ENCODE data around the gene ABHD5.
"Not testable (repeated sequence)": the region's sequence is repeated elsewhere in the genome, so short reads cannot be mapped to it uniquely, and the experiment has no call there.

ABHD5 gene

DNA sequence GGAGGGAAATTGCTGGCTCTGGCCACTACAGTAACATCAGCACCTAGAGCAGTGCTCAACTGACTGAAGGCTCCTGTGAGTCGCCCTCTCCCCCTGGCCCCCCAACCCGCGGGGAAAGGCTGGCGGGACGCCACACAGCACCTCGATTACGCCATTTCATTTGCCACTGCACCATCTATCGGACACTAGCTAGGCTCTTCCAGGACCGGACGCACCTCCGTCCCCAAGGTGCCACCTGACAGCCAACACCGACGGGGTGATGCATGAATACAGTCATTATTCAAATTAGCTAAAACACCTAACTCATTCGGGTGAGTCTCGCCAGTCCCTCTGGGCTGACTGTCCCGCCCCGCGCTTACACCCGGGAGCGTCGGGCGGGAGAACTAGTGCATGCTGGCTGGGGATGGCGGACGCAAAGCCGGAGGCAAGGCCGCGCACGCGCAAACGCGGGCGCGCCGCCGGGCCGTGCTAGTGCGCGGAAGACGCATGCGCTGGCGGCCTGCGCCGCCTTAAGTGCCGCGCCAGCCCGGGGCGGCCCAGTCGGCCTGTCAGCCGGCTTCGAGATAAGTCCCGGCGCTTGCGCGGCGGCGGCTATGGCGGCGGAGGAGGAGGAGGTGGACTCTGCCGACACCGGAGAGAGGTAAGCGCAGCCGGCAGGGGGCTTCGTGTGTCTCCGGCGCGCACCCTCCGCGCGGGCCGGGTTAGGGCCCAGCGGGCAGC, at the start of gene ABHD5:
Gene ABHD5, plus strand, starts transcription at position 539 of the 720 bp plus-strand sequence. Its CDS starts 55 bp downstream, at position 594.
- DNase-seq (ENCODE audit: low read depth in 2 of 2): peak; percentile 84 to 93

DNA sequence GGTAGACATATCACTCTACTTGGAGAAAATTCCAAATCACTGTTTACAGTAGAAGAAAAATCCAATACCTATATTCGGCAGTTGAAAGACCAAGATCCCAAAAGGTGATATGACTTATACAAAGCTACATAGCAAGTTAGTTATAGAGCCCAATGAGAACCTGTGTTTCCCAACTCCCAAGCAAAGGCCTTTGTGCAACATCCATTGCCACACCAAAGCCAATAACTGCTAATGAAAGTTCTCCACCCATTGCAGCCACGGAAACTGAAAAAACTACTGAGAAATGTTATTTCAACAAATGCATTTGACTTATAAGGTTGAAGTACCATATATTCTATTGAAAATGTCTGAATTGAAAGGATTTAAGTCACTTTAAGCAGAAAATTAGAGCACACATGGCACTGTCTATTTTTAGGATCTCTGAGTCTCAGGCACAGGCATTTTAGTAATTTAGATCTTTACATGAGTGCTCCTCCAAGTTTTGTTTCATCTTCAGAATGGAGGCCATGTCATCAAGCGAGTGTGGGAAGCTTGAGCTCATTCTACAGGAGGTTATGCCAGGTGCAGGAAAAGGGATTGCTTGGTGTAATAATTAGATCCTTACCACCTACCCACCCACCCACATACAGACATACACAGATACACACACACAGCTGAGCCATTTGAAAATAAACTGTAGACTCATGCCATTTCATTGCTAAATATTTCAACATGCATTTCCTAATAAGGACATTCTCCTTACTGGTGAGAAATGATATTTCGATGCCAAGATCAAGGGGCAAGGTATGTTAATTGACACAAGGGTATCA, 49.2 kb upstream of the ABHD5 start:
- no peak for DNase-seq (ENCODE audit: low read depth in 2 of 2)

DNA sequence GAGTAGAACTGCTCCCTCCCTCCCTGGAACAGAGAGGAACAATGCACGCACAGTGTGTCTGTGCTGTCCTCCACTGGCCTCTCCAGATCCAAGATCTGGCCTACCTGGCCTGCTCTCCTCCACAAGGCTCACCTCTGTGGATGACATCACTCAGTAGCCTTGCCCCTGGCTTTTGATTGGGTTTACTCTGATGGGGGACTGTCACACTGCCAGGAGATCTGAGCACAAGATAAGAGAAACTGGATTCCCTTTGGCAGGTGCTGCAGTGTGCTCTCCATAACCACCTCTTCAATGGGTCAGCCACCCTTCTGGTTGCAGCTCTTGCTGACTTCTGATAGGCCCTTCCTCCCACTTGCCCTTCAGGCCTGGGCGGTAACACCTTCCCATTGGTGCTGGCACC, 46.3 kb upstream of the ABHD5 start:
- no peak for DNase-seq (ENCODE audit: low read depth in 2 of 2)

DNA sequence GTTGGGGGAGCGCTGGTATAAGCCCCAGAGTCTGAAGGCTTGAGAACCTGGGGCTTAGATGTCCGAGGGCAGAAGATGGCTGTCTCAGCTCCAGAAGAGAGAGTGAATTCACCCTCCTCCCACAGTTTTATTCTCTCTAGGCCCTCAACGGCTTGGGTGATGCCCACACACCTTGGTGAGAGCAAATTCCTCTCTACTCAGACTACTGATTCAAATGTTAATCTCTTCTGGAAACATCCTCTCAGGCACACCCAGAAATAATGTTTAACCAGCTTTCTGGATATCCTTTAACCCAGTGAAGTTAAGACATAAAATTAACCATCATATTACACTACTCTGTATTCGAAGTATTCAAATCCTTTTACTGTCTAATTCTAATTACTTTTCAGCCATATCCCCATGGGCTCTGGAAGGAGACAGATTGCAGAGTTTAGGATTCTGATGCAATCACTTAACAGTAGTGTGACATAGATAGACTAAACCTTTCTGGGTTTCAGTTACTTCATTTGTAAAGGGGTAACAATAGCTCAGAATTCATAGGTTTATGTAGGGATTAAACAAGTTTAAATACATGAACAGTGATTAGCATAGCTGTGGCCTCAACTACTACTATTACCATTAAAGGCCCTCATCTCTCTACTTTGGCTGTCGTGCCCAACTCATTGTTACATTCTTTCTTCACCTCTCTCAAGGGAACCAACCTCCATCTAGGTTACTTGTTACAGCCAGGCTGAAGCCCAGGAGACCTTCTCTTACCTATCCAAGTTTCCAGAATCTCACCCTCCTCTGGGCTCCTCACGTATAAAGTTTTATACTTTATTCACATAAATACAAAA, 43.2 kb upstream of the ABHD5 start:
- no peak for DNase-seq (ENCODE audit: low read depth in 2 of 2)

DNA sequence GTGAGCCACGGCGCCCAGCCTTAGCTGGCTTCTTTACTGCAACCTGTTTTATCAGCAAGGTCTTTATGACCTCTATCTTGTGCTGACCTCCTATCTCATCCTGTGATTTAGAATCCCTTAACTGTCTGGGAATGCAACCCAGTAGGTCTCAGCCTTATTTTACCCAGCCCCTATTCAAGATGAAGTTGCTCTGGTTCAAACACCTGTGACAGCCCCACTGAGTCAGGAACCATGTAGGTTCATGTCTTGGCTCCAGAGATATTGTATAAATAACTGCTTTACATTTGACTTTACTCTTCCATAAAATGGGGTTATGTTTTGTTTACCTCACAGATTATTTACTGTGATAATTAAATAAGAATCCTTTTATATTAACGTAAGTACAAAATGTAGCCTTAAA, 41.8 kb upstream of the ABHD5 start:
- no peak for DNase-seq (ENCODE audit: low read depth in 2 of 2)

DNA sequence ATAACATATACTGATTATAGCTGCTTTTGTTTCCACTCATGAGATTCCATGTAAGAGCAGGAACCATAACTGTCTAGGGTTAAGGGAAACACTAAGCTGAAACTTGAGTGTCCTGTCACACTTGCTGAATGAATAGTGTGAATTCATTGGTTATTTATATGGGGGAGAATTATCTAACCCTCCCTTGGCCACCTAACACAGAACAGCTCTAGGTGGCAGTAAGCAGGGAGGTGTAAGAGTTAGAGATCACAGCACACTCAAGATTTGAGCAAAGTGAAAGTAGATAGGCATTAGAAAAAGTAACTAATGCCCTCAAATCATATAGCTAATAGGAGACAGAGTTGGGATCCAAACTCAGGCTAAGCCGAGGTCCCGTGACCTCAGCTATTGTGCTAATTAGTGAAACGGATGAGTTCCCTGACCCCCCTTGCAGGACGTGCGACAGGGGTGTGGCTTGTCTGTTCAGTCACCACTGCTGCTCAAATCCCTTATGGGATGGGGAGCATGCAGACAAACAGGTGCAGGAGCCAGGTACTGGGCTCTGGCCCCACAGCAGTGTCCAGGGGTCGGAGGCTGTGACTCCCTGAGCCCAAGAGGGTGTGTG, 41.3 kb upstream of the ABHD5 start:
- DNase-seq (ENCODE audit: low read depth in 2 of 2): no peak

DNA sequence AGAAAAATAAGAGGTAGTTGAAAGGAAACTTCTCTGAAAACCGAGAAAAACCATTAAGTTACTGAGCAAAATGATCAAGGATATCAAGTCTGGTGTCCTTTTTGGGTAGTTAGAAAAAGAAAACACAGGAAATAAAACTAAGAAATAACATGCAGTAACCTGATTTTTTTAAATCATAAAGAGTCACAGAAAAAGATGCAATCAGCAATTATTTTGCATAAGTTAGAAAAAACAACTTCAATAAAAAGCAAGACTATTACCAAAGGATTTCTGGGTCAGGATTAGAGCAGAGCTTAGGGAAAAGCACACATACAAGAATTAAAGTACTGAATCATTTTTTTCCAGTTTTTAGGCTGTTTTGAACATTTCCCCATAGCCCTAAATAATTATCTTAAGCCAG, 40.4 kb upstream of the ABHD5 start:
- DNase-seq (ENCODE audit: low read depth in 2 of 2): no peak

DNA sequence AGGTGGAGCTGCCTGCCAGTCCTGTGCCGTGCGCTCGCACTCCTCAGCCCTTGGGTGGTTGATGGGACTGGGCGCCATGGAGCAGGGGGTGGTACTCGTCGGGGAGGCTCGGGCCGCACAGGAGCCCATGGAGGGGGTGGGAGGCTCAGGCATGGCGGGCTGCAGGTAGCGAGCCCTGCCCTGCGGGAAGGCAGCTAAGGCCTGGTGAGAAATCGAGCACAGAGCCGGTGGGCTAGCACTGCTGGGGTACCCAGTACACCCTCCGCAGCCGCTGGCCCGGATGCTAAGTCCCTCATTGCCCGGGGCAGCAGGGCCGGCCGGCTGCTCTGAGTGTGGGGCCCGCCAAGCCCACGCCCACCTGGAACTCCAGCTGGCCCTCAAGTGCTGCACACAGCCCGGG, 34.3 kb upstream of the ABHD5 start:
- DNase-seq (ENCODE audit: low read depth in 2 of 2): not testable (repeated sequence)

DNA sequence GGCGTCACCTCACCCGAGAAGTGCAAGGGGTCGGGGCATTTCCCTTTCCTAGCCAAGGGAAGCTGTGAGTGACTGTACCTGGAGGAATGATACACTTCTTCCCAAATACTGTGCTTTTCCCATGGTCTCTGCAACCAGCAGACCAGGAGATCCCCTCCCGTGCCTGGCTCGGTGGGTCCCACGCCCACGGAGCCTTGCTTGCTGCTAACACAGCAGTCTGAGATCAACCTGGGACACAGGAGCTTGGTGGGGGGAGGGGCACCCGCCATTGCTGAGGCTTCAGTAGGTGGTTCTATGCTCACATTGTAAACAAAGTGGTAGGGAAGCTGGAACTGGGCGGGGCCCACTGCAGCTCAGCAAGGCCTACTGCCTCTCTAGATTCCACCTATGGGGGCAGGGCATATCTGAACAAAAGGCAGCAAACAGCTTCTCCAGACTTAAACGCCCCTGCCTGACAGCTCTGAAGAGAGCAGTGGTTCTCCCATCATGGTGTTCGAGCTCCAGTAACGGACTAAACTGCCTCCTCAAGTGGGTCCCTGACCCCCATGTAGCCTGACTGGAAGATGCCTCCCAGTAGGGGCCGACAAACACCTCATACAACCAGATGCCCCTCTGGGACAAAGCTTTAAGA, 31.4 kb upstream of the ABHD5 start:
- DNase-seq (ENCODE audit: low read depth in 2 of 2): no peak

DNA sequence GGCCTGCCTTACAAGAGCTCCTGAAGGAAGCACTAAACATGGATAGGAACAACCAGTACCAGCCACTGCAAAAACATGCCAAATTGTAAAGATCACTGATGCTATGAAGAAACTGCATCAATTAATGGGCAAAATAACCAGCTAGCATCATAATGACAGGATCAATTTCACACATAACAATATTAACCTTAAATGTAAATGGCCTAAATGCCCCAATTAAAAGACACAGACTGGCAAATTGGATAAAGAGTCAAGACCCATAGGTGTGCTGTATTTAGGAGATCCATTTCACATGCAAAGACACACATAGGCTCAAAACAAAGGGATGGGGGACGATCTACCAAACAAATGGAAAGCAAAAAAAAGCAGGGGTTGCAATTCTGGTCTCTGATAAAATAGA, 29.4 kb upstream of the ABHD5 start:
- DNase-seq (ENCODE audit: low read depth in 2 of 2): not testable (repeated sequence)

DNA sequence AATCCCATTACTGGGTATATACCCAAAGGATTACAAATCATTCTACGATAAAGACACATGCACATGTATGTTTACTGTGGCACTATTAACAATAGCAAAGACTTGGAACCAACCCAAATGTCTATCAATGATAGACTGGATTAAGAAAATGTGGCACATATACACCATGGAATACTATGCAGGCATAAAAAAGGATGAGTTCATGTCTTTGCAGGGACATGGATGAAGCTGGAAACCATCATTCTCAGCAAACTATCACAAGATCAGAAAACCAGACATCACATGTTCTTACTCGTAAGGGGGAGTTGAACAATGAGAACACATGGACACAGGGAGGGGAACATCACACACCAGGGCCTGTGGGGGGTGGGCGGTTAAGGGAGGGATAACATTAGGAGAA, 25.7 kb upstream of the ABHD5 start:
- not testable (repeated sequence) for DNase-seq (ENCODE audit: low read depth in 2 of 2)

DNA sequence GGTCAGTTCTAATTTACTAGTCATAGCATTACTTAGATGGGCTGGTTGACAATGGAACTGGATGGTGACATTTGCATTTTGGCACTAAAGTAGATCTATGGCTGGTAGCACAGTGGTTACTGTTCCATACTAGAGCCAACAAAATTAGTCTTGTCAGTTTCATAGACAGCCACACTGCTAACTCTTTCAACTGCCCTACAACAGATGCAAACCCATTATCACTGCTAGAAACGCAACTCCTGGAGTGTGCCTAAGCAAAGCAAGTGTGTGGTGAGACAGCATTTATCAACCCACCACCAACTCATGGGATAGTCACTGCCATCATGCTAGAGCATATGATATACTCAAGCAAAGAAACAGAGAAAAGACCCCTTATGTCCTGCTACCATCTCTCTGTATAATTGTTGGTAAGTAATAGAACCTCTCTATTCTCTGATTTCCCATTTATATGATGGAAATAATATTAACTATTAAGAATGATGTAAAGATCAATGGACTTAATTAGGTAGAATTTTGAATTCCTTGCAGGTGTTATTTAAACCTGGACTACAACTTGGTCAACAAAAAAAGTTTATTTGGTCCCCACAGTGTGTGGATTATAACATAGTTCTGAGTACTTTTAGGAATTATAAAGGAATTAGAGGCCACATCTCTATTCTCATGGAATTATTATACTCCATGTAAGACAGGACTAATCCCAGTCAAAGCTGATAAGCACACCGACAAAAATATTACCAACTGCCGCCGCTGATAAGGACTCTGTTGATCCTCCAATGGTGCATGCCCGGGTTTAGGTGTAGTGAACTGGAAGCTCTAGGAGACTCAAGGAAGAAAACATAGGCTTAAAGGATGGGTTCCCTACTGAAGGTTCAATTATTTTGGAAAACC, 19.9 kb upstream of the ABHD5 start:
- no peak for DNase-seq (ENCODE audit: low read depth in 2 of 2)

DNA sequence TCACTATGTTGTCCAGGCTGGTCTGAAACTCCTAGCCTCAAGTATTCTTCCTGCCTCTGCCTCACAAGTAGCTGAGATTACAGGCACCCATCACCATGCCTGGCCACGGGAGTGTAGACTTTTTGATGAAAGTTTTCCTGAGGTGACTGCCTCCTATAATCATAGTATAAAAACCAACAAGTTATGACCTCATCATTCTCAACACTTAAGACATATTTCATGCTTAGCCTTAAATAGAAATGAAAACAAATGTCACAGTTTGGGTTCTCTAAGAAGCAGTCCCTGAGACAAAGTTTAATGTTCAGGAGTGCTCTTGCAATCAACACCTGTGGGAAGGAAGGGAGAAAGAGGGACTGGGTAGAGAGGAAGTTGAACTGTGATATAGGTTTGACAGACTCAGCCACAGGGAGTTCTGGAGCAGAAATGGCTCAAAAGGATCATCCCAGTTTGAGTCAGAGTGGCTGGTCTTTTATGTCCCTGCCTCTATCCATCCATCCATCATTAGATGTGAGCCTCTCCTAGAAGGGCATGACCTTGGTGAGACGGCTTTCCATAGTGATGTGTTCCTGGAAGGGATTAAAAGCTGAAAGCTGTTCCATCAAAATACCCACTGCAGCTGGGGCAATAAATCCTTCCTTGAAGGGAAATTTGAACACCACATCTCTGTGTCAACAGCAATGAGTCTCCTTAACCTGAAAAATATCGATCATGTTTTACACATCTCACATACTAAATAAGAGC, 16.2 kb upstream of the ABHD5 start:
- DNase-seq (ENCODE audit: low read depth in 2 of 2): no peak

DNA sequence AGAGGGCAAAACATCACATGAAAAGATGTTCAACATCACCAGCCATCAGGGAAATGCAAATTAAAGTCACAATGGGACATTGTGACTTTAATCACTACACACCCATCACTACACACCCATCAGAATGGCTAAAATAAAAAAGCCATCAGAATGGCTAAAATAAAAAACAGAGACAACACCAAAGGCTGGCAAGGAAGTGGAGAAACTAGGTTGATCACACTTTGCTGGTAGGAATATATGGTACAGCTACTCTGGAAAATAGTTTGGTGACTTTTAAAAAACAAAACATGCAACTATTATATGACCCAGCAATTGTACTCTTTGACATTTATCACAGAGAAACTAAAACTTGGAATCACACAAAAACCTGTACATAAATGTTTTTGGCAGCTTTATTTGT, 15.1 kb upstream of the ABHD5 start:
- no peak for DNase-seq (ENCODE audit: low read depth in 2 of 2)

DNA sequence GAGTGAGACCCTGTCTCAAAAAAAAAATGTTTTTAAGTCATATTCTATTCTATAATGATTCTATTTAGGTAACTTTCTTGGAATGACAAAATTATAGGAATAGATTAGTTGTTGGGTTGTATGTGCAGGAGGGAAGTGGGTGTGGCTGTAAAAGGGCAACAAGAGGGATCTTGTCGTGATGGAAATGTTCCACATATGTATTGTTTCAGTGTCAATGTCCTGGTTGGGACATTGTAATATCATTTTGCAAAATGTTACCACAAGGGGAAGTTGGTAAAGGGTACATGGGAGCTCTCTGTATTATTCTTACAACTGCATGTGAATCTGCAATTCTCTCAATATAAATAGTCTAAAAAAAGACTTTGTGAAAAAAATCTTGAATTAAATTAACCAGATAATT, 14.3 kb upstream of the ABHD5 start:
- DNase-seq (ENCODE audit: low read depth in 2 of 2): no peak

DNA sequence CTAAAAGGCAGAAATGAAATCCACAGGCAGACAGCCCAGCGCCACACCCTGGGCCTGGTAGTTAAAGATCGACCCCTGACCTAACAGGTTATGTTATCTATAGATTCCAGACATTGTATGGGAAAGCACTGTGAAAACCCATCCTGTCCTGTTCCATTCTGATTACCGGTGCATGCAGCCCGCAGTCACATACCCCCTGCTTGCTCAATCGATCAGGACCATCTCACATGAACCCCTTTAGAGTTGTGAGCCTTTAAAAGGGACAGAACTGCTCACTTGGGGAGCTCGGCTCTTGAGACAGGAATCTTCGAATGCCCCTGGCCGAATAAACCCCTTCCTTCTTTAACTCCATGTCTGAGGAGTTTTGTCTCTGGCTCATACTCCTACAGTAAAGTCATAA, 12.4 kb upstream of the ABHD5 start:
- not testable (repeated sequence) for DNase-seq (ENCODE audit: low read depth in 2 of 2)

DNA sequence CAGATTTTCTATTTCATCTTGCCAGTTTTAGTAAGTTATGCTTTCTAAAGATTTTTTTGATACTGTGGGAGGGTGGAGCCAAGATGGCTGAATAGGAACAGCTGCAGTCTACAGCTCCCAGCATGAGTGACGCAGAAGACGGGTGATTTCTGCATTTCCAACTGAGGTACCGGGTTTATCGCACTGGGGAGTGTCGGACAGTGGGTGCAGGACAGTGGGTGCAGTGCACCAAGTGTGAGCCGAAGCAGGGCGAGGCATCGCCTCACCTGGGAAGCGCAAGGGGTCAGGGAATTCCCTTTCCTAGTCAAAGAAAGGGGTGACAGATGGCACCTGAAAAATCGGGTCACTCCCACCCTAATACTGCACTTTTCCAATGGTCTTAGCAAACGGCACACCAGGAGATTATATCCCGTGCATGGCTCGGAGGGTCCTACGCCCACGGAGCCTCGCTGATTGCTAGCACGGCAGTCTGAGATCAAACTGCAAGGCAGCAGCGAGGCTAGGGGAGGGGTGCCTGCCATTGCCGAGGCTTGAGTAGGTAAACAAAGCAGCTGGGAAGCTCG, 11.8 kb upstream of the ABHD5 start:
- not testable (repeated sequence) for DNase-seq (ENCODE audit: low read depth in 2 of 2)

DNA sequence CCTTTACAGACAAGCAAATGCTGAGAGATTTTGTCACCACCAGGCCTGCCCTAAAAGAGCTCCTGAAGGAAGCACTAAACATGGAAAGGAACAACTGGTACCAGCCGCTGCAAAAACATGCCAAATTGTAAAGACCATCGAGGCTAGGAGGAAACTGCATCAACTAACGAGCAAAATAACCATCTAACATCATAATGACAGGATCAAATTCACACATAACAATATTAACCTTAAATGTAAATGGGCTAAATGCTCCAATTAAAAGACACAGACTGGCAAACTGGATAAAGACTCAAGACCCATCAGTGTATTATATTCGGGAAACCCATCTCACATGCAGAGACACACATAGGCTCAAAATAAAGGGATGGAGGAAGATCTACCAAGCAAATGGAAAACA, 9.9 kb upstream of the ABHD5 start:
- not testable (repeated sequence) for DNase-seq (ENCODE audit: low read depth in 2 of 2)

DNA sequence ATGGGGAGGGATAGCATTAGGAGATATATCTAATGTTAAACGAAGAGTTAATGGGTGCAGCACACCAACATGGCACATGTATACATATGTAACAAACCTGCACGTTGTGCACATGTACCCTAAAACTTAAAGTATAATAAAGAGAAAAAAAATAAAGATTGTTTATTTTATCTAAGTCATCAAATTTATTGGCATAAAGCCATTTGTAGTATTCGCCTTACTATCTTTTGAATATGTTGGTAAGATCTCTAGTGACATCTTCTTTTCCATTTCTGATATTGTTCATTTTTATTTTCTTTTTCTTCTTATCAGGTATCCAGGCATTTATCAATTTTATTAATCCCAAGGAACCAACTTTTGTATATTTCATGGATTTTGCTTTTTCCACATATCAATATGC, 5.8 kb upstream of the ABHD5 start:
- no peak for DNase-seq (ENCODE audit: low read depth in 2 of 2)
